ENCODE results near the gene YTHDF1. TPM values are rescaled to one million over a fixed set of nuclear protein-coding genes. Genes with fewer than 3 reads are reported as not detected.

Gene YTHDF1
- total RNA-seq, 1 experiment from 2014 or later = 93.4 TPM

GRCh38 chr20:63166193-63167020 is 49.5 kb downstream of the YTHDF1 start:
- TF ChIP-seq CTCF (IDR thresholded peaks at IDR 0.05; ENCODE audit: unreplicated experiment) = no peak
- Mint-ChIP-seq H3K36me3 (ENCODE audit: insufficient read depth, unreplicated experiment) (no peaks in the 10 kb centered on the region), H3K4me1 (ENCODE audit: low read depth, unreplicated experiment) (no peaks in the 10 kb centered on the region), H3K27ac (ENCODE audit: unreplicated experiment) (no peak overlapping the region), H3K9me3 (ENCODE audit: low read depth, unreplicated experiment) (no peaks in the 10 kb centered on the region), H3K27me3 (ENCODE audit: unreplicated experiment) (peaks cover 96% of the 10 kb centered on the region), H3K4me3 (ENCODE audit: low read depth, unreplicated experiment) (no peak overlapping the region)
- no peak for DNase-seq
- CTCF ChIA-PET = no interaction called here
- no TSS peak for BruUV-seq (replicated peaks)
- intact Hi-C loops (cut with micrococcal nuclease; ENCODE audit: unreplicated experiment) = no loop called here

GRCh38 chr20:63165356-63166192 is 50.4 kb downstream of the YTHDF1 start:
- Mint-ChIP-seq H3K4me3 (ENCODE audit: low read depth, unreplicated experiment) (no peak overlapping the region), H3K9me3 (ENCODE audit: low read depth, unreplicated experiment) (no peaks in the 10 kb centered on the region), H3K4me1 (ENCODE audit: low read depth, unreplicated experiment) (no peaks in the 10 kb centered on the region), H3K27me3 (ENCODE audit: unreplicated experiment) (peaks cover 96% of the 10 kb centered on the region), H3K27ac (ENCODE audit: unreplicated experiment) (no peak overlapping the region), H3K36me3 (ENCODE audit: insufficient read depth, unreplicated experiment) (no peaks in the 10 kb centered on the region)
- TF ChIP-seq CTCF (IDR thresholded peaks at IDR 0.05; ENCODE audit: unreplicated experiment) = no peak
- intact Hi-C loops (cut with micrococcal nuclease; ENCODE audit: unreplicated experiment) = no loop called here
- no peak for DNase-seq
- CTCF ChIA-PET = no interaction called here
- BruUV-seq (replicated peaks) = no TSS peak

GRCh38 chr20:63164484-63165355 is 51.2 kb downstream of the YTHDF1 start:
- H3K36me3 Mint-ChIP-seq (ENCODE audit: insufficient read depth, unreplicated experiment) = no peaks in the 10 kb centered on the region
- H3K9me3 Mint-ChIP-seq (ENCODE audit: low read depth, unreplicated experiment) = no peaks in the 10 kb centered on the region
- no peaks in the 10 kb centered on the region for H3K4me1 Mint-ChIP-seq (ENCODE audit: low read depth, unreplicated experiment)
- no TSS peak for BruUV-seq (replicated peaks)
- intact Hi-C loops (cut with micrococcal nuclease; ENCODE audit: unreplicated experiment) = no loop called here
- H3K27ac Mint-ChIP-seq (ENCODE audit: unreplicated experiment) = no peak overlapping the region
- peaks cover 96% of the 10 kb centered on the region for H3K27me3 Mint-ChIP-seq (ENCODE audit: unreplicated experiment)
- CTCF ChIA-PET = interaction anchor here (0.6 to 0.7 kb wide), 2 partner anchors 27 to 423 kb away, joined by 3 to 4 read pairs; no protein-coding TSS in a partner anchor
- TF ChIP-seq CTCF (IDR thresholded peaks at IDR 0.05; ENCODE audit: unreplicated experiment) = no peak
- no peak for DNase-seq
- no peak overlapping the region for H3K4me3 Mint-ChIP-seq (ENCODE audit: low read depth, unreplicated experiment)
